ENCODE measurements around the gene MSL2. TPM values are rescaled to one million over a fixed set of nuclear protein-coding genes. Genes with fewer than 3 reads are reported as not detected.
"Not testable (repeated sequence)": the region's sequence is repeated elsewhere in the genome, so short reads cannot be mapped to it uniquely, and the experiment has no call there.

MSL2 gene
- total RNA-seq (2014; rRNA removed; shearing (Covaris generic); ENCODE audit: low replicate concordance): 6.4 and 8.8 TPM in 2 replicates

- in situ Hi-C loops (cut with HindIII; ENCODE audit: low pct_unique_long_range_greater_than_20kb, low sequenced_read_pairs): no loop called here
Observed at GRCh38 chr3:136196064-136196400, at the start of gene MSL2. MSL2 (minus strand) TSS chr3:136196335; CDS start chr3:136195113, 1,222 bp downstream.

GRCh38 chr3:136245691-136246090, 49.6 kb upstream of the MSL2 start:
- in situ Hi-C loops (cut with HindIII; ENCODE audit: low pct_unique_long_range_greater_than_20kb, low sequenced_read_pairs): no loop called here
- DNase-seq (ENCODE audit: low read depth): no peak

More at GRCh38 chr3:136196064-136196400, at the start of gene MSL2:
- DNase-seq (ENCODE audit: low read depth): no peak

GRCh38 chr3:136239094-136239493, 43.0 kb upstream of the MSL2 start:
- no peak for DNase-seq (ENCODE audit: low read depth)
- in situ Hi-C loops (cut with HindIII; ENCODE audit: low pct_unique_long_range_greater_than_20kb, low sequenced_read_pairs): no loop called here

GRCh38 chr3:136237961-136238649, 42.0 kb upstream of the MSL2 start:
- no peak for DNase-seq (ENCODE audit: low read depth)
- in situ Hi-C loops (cut with HindIII; ENCODE audit: low pct_unique_long_range_greater_than_20kb, low sequenced_read_pairs): no loop called here

GRCh38 chr3:136237103-136237502, 41.0 kb upstream of the MSL2 start:
- in situ Hi-C loops (cut with HindIII; ENCODE audit: low pct_unique_long_range_greater_than_20kb, low sequenced_read_pairs): no loop called here
- DNase-seq (ENCODE audit: low read depth): no peak

- no peak for DNase-seq (ENCODE audit: low read depth)
- in situ Hi-C loops (cut with HindIII; ENCODE audit: low pct_unique_long_range_greater_than_20kb, low sequenced_read_pairs): no loop called here
Observed at GRCh38 chr3:136236109-136236508, 40.0 kb upstream of the MSL2 start.

- DNase-seq (ENCODE audit: low read depth): no peak
- in situ Hi-C loops (cut with HindIII; ENCODE audit: low pct_unique_long_range_greater_than_20kb, low sequenced_read_pairs): no loop called here
Observed at GRCh38 chr3:136235545-136235944, 39.4 kb upstream of the MSL2 start.

- DNase-seq (ENCODE audit: low read depth): no peak
- in situ Hi-C loops (cut with HindIII; ENCODE audit: low pct_unique_long_range_greater_than_20kb, low sequenced_read_pairs): no loop called here
Observed at GRCh38 chr3:136232413-136232812, 36.3 kb upstream of the MSL2 start.

- not testable (repeated sequence) for DNase-seq (ENCODE audit: low read depth)
Observed at GRCh38 chr3:136222746-136223145, 26.6 kb upstream of the MSL2 start.

GRCh38 chr3:136211547-136211946, 15.4 kb upstream of the MSL2 start:
- in situ Hi-C loops (cut with HindIII; ENCODE audit: low pct_unique_long_range_greater_than_20kb, low sequenced_read_pairs): no loop called here
- no peak for DNase-seq (ENCODE audit: low read depth)

More at GRCh38 chr3:136222746-136223145, 26.6 kb upstream of the MSL2 start:
- in situ Hi-C loops (cut with HindIII; ENCODE audit: low pct_unique_long_range_greater_than_20kb, low sequenced_read_pairs): not testable (repeated sequence)

GRCh38 chr3:136209921-136210320, 13.8 kb upstream of the MSL2 start:
- in situ Hi-C loops (cut with HindIII; ENCODE audit: low pct_unique_long_range_greater_than_20kb, low sequenced_read_pairs): no loop called here
- no peak for DNase-seq (ENCODE audit: low read depth)

GRCh38 chr3:136207489-136208115, 11.5 kb upstream of the MSL2 start:
- in situ Hi-C loops (cut with HindIII; ENCODE audit: low pct_unique_long_range_greater_than_20kb, low sequenced_read_pairs): no loop called here
- no peak for DNase-seq (ENCODE audit: low read depth)

GRCh38 chr3:136199219-136199618, 3.1 kb upstream of the MSL2 start:
- in situ Hi-C loops (cut with HindIII; ENCODE audit: low pct_unique_long_range_greater_than_20kb, low sequenced_read_pairs); DNase-seq (ENCODE audit: low read depth): not testable (repeated sequence)

- in situ Hi-C loops (cut with HindIII; ENCODE audit: low pct_unique_long_range_greater_than_20kb, low sequenced_read_pairs): not testable (repeated sequence)
Observed at GRCh38 chr3:136198462-136199078, 2.4 kb upstream of the MSL2 start.

GRCh38 chr3:136197159-136197793, 1.1 kb upstream of the MSL2 start:
- in situ Hi-C loops (cut with HindIII; ENCODE audit: low pct_unique_long_range_greater_than_20kb, low sequenced_read_pairs): no loop called here
- no peak for DNase-seq (ENCODE audit: low read depth)

More at GRCh38 chr3:136198462-136199078, 2.4 kb upstream of the MSL2 start:
- not testable (repeated sequence) for DNase-seq (ENCODE audit: low read depth)

GRCh38 chr3:136196401-136197158, 445 bp upstream of the MSL2 start:
- in situ Hi-C loops (cut with HindIII; ENCODE audit: low pct_unique_long_range_greater_than_20kb, low sequenced_read_pairs): no loop called here
- DNase-seq (ENCODE audit: low read depth): peak; percentile 100

GRCh38 chr3:136195258-136196063, 674 bp downstream of the MSL2 start:
- peak; percentile 70 for DNase-seq (ENCODE audit: low read depth)
- in situ Hi-C loops (cut with HindIII; ENCODE audit: low pct_unique_long_range_greater_than_20kb, low sequenced_read_pairs): no loop called here

Measured in Caki2 (cell line).